Ovary (tissue), 9 donors: Measurements from ENCODE around the gene TSN. TPM values are rescaled to one million over a fixed set of nuclear protein-coding genes. Genes with fewer than 3 reads are reported as not detected.

Experiments
- DNase-seq, 5 donors: peaks; one replicate each; pipeline ENCODE4 v3.0.0-alpha.2; 2019 to 2020
- H3K27ac ChIP-seq, 2 donors: fragments of 200-600 bp; one replicate each; pipeline versions ENCODE4 v1.5.1 to v1.8.0; 2019 to 2022
- H3K27me3 ChIP-seq: fragments of 200-600 bp; one replicate; pipeline ENCODE4 v1.8.0; 2022
- H3K36me3 ChIP-seq: fragments of 200-600 bp; sonication (generic); one replicate; pipeline ENCODE4 v1.5.1; 2019
- H3K4me1 ChIP-seq: one replicate; pipeline ENCODE4 v1.8.1; 2013; ENCODE audit warnings: mild to moderate bottlenecking, moderate library complexity; ENCODE audit not compliant: insufficient read depth
- H3K4me3 ChIP-seq: fragments of 200-600 bp; sonication (generic); one replicate; pipeline ENCODE4 v1.5.1; 2017
- H3K9me3 ChIP-seq, 2 donors: fragments of 200-600 bp in 1 of 2; sonication (generic) in 1 of 2; one replicate each; pipeline versions ENCODE4 v1.5.1 to v1.8.1; 2013 to 2019; ENCODE audit warnings: mild to moderate bottlenecking in 1 of 2, moderate library complexity in 1 of 2
- CTCF ChIP-seq, 3 donors: fragments of 450-650 bp in 2 of 3; fragments of 200-600 bp in 1 of 3; IDR thresholded peaks; one replicate each; pipeline versions ENCODE4 v1.5.1 to v1.8.0; 2016 to 2022; ENCODE audit warnings: antibody characterized with exemption in 3 of 3, mild to moderate bottlenecking in 1 of 3
- EP300 ChIP-seq: sonication (generic); formaldehyde crosslinking; IDR thresholded peaks from one replicate; pipeline ENCODE4 v1.6.1; 2017; ENCODE audit warnings: antibody characterized with exemption
- POLR2A ChIP-seq: fragments of 450-650 bp; IDR thresholded peaks from one replicate; pipeline ENCODE4 v1.6.1; 2017; ENCODE audit warnings: antibody characterized with exemption, mild to moderate bottlenecking, moderate library complexity
- WGBS, 3 donors: extraction: QIAGEN DNeasy Blood & Tissue Kit in 1 of 3; methylation state at CpG; one replicate each; pipeline versions ENCODE4 v1.1.5 to v1.1.7; 2013 to 2017; 5-methylcytosine and 5-hydroxymethylcytosine counted together
- intact Hi-C, 4 donors: fragments of 100-400 bp; cut with DNase I; formaldehyde crosslinking; loops; one replicate each; pipeline versions ENCODE4 v1.11.0 to v1.15.1; 2022 to 2023
- polyA plus RNA-seq, 2 donors: library from polyadenylated mRNA; stranded (reverse); fragments of 200-250 nt in 1 of 2; fragments of 350-450 nt in 1 of 2; fragmentation: Illumina TruSeq in 1 of 2; extraction: RNeasy Lipid Tissue Mini Kit (QIAGEN cat#74804) in 1 of 2; gene quantifications; one replicate each; pipeline ENCODE4 v1.2.3, GENCODE V29; 2013 to 2014
- total RNA-seq, 7 donors: library from RNA; depleted of rRNA in 2 of 7; stranded (reverse); fragments of >200 nt in 2 of 7; fragmentation: NEBNext Ultra II Directional in 3 of 7; extraction: Animal tissue kit (Norgen Biotek cat#: 25700) in 3 of 7; gene quantifications; one replicate each; pipeline versions ENCODE4 v1.1.0 to v1.2.4, GENCODE V29; 2016 to 2023
- donor health status: DM: no; HTN: no; CAD: no; lungs with moderate emphysema.
- donor health status: DM: no; HTN: no; CAD: no.
- donor health status: Bipolar disorder and iron deficiency.
- donor health status: DM: yes; HTN: yes; CAD: no.
- donor health status: DM: no; HTN: no; CAD: no.
- donor health status: DM: yes; HTN: yes; CAD: no.

The TSN gene
- total and polyA plus RNA-seq, 9 donors: 28.5 to 64.1 (median 51.8) TPM

DNA sequence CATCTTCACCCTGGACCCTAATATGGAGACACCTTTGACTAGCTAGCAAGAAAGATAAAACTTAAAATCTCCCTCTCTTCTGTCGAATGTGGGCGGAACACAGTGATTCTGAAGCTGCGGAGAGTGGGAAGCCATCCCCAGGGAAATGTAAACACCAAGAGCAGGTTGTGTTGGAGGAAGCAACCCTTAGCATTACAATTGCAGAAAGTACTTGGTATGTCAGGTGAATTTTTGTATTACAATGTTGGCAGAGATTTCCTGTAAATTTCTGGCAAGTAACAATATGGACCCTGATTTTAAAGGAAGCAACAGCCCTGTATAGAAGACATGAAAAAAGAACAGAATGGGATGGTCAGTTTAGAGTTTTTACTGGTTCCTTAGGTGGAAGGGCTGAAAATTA is 35.8 kb downstream of the TSN start:
- 56 to 68% (median 58%) methylated on average over 3 of the region's 3 CpGs for WGBS, 3 donors
- Histone ChIP-seq H3K4me3 (no peak overlapping the region), H3K27me3 (no peaks in the 10 kb centered on the region), H3K4me1 (no peaks in the 10 kb centered on the region), H3K36me3 (no peaks in the 10 kb centered on the region), H3K27ac (no peak overlapping the region), H3K9me3 (peaks cover 0 to 5% of the 10 kb centered on the region in 2 donors)
- TF ChIP-seq EP300: no peak
- no peak for TF ChIP-seq POLR2A
- no peak for TF ChIP-seq CTCF (IDR thresholded peaks at IDR 0.05)
- intact Hi-C loops: no loop called here
- DNase-seq: no peak

DNA sequence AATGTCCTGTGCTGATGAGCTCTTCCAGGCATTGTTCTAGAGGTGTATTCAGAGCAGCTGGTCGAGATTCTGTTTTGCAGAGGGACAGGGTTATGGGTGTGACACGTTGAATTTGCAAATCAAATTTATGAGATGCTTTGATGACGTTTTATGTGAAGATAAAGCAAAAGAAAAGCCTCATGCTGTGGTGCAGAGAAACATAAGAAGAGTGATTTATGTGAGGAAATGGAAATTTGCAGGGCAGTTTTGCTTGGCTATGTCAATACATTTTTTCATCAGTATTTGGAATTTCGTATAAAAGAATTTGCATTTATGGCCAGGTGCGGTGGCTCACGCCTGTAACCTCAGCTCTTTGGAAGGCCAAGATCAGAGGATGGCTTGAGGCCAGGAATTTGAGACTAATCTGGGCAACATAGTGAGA is 36.4 kb downstream of the TSN start:
- H3K4me1 ChIP-seq: no peaks in the 10 kb centered on the region
- intact Hi-C loops: no loop called here
- DNase-seq: no peak
- TF ChIP-seq CTCF (IDR thresholded peaks at IDR 0.05) (no peak), POLR2A (no peak), EP300 (no peak)
- H3K4me3 ChIP-seq: no peak overlapping the region
- peaks cover 0 to 5% of the 10 kb centered on the region in 2 donors for H3K9me3 ChIP-seq
- H3K27me3 ChIP-seq: no peaks in the 10 kb centered on the region
- H3K27ac ChIP-seq: no peak overlapping the region
- no peaks in the 10 kb centered on the region for H3K36me3 ChIP-seq
- 10 to 11% (median 10%) methylated on average over 6 of the region's 6 CpGs for WGBS, 3 donors

- DNase-seq: no peak
- H3K36me3 ChIP-seq: no peaks in the 10 kb centered on the region
- no peak overlapping the region for H3K4me3 ChIP-seq
- H3K9me3 ChIP-seq: no peaks in the 10 kb centered on the region
- intact Hi-C loops: no loop called here
- H3K27me3 ChIP-seq: no peaks in the 10 kb centered on the region
- no peaks in the 10 kb centered on the region for H3K4me1 ChIP-seq
- TF ChIP-seq CTCF (IDR thresholded peaks at IDR 0.05) (no peak), POLR2A (no peak), EP300 (no peak)
- H3K27ac ChIP-seq: no peak overlapping the region
- 64 to 83% (median 66%) methylated on average over 3 of the region's 3 CpGs for WGBS, 3 donors
Measured at GRCh38 chr2:121793816-121794215, 38.4 kb downstream of the TSN start.

- Histone ChIP-seq H3K27me3 (no peaks in the 10 kb centered on the region), H3K4me1 (no peaks in the 10 kb centered on the region), H3K27ac (no peak overlapping the region), H3K36me3 (no peaks in the 10 kb centered on the region), H3K9me3 (no peaks in the 10 kb centered on the region), H3K4me3 (no peak overlapping the region)
- WGBS, 3 donors: 70 to 76% (median 72%) methylated on average over 6 of the region's 6 CpGs
- intact Hi-C loops: no loop called here
- TF ChIP-seq EP300 (no peak), POLR2A (no peak), CTCF (IDR thresholded peaks at IDR 0.05) (no peak)
- DNase-seq: no peak
Measured at GRCh38 chr2:121794233-121794632, 38.8 kb downstream of the TSN start.

DNA sequence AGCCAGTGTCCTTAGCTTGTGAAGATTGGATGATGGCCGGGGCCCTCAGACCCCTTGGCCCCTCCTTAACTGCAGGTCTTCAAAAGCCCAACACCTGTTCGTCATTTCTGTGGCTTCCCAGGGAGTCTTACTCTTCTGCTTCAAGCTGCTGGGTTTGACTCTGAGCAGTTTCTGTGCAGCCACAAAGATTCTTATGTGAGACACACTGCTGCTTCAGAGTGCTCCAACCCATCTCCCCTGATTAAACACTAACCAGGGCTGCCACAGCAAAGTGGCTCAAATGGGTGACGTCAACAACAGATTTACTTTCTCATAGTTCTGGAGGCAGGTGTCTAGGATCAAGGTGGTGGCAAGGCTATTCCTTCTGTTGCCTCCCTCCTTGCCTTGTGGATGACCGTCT is 40.8 kb downstream of the TSN start:
- no peak overlapping the region for H3K27ac ChIP-seq
- TF ChIP-seq EP300: no peak
- TF ChIP-seq POLR2A: no peak
- no peak for TF ChIP-seq CTCF (IDR thresholded peaks at IDR 0.05)
- H3K4me1 ChIP-seq: no peaks in the 10 kb centered on the region
- no peak overlapping the region for H3K4me3 ChIP-seq
- intact Hi-C loops: no loop called here
- H3K9me3 ChIP-seq: no peaks in the 10 kb centered on the region
- WGBS, 3 donors: 77 to 86% (median 82%) methylated on average over 4 of the region's 4 CpGs
- no peak for DNase-seq
- H3K27me3 ChIP-seq: no peaks in the 10 kb centered on the region
- no peaks in the 10 kb centered on the region for H3K36me3 ChIP-seq
